Peyer's patch (tissue), 4 donors: ENCODE measurements around the gene CDC42BPG.

Experiments used
- CTCF ChIP-seq, 6 experiments: fragments of 450-650 bp in 4 of 6; fragments of 200-600 bp in 2 of 6; sonication (generic) in 1 of 6; IDR thresholded peaks; one replicate each; pipeline ENCODE4 v1.5.1; 2017 to 2019; ENCODE audit warnings: antibody characterized with exemption in 6 of 6, mild to moderate bottlenecking in 3 of 6, moderate library complexity in 1 of 6
- POLR2A ChIP-seq, 2 donors: fragments of 450-650 bp; IDR thresholded peaks; one replicate each; pipeline ENCODE4 v1.5.1; 2017; ENCODE audit warnings: antibody characterized with exemption in 2 of 2, mild to moderate bottlenecking in 2 of 2, moderate library complexity in 2 of 2

DNA sequence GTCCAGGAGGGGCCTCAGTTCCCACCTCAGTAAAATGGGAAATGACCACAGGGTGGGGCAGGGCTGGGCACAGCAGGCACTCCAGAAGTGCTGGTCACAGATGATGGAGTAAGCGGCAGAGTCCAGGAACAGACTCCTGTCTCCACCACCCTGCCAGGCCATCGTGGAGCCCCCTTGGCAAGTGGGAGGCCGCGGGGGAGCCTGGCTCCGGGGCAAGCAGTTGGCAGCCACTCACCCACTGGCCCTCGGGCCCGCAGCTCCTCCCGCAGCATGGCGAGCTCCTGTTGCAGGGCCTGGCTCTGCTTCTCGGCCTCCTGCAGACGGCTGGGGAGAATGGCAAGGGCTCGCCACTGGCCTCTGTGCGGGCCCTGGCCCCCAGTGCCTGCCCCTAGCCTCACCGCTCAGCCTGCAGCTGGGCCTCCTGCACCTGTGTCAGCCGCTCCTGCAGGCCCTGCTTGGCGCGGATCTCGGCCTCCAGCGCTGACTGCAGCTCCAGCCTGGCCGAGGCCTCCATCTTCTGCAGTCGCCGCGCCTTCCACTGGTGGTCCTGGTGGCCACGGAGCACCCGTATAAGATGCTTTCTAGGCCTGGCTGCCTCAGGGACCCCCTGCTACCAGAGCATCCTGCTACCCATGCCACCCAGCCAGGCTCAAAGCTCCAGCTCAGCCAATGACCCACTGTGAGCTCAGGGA lies 10.3 kb downstream of the CDC42BPG start:
- TF ChIP-seq CTCF (IDR thresholded peaks at IDR 0.05) (no peak), POLR2A (IDR thresholded peaks at IDR 0.05) (no peak)
